ENCODE results near the gene GNAS-AS1. TPM values are rescaled to one million over a fixed set of nuclear protein-coding genes. Genes with fewer than 3 reads are reported as not detected.
A peak's percentile ranks its signal among the peaks of the same experiment; 100 is the strongest.

GNAS-AS1 gene
- total and polyA plus RNA-seq, 10 of the 15 experiments (the other 5 are each of a cell fraction or from before 2014, with no cell fraction given), result 0.06 to 2.7 (median 1.2) TPM

DNA sequence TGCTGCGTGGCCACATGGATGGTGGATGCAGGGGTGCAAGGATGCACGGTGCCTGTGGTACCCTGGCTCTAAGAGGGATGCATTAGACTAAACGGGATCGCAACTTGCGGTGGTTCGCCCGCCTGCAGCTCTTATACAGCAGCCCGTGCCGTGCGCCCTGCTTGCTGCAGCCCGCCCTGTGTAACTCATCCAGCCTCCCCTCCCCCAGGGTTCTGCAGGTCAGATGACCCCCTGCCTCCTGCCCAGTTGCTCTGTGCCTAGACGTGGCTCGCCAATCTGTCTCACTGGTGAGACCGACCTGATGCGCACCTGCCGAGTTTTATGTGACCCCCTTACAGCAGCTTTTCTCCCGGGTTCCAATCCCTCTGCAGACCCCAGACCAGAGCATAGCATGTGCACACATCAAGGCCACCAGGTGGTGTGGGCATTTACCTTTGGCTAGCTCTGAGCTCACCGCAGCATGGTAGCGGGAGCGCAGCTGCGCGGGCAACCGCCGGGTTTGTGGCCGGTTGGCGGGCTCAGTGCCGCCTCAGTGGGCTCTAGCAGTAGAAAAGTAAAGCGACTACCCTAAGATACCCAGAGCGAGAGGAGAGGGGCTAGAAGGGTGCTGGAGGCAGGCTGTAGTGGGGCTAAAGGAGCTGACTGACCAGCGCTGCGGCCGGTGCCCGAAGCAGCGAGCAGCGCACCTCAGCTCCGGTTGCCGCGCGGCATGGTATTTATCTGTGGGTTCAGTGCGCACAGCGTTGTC, 693 bp upstream of the GNAS-AS1 start:
- H3K27me3 ChIP-seq (replicated peaks in 1 of 2; ENCODE audit: control insufficient read depth in 2 of 2, insufficient read depth in 2 of 2, low read length in 1 of 2), result peaks cover 0 to 3% of the 10 kb centered on the region in 2 experiments; a peak in 3 of 4 replicates
- ChIA-PET SMC1A (ENCODE audit: uncharacterized antibody, unreplicated experiment) (interaction anchor here (0.9 to 1.3 kb wide), 2 partner anchors 19 to 617 kb away, joined by 3 to 4 read pairs; no protein-coding TSS in a partner anchor), POLR2A (interaction anchor here (0.5 kb wide), 1 partner anchor 79 kb away, joined by 5 read pairs; no protein-coding TSS in a partner anchor), RAD21 (ENCODE audit: unreplicated experiment) (interaction anchor here (1.2 kb wide), 1 partner anchor 55 kb away, joined by 3 read pairs; no protein-coding TSS in a partner anchor), CTCF (interaction anchor here (0.7 to 1.4 kb wide), 4 partner anchors 12 to 616 kb away, joined by 3 read pairs; partner anchors contain the start of gene STX16)
- WGBS (ENCODE audit: insufficient coverage, insufficient replicate concordance, low lambda C conversion rate, missing lambda C conversion rate), result 32% methylated on average over 39 of the region's 41 CpGs
- H2AFZ ChIP-seq (ENCODE audit: control insufficient read depth, low read depth, low read length), result peak overlapping the region; percentile 87
- no peaks in the 10 kb centered on the region for H3K36me3 ChIP-seq (ENCODE audit: control insufficient read depth in 2 of 2, insufficient read depth in 2 of 2, low read length in 1 of 2)
- DNase-seq (ENCODE audit: low read depth, low spot score), result no peak
- peak overlapping the region; percentile 72; the same call in 1 of the 2 replicates for H3K4me3 ChIP-seq
- in situ Hi-C loops (cut with MboI), result loop anchor here (10.0 kb wide), 1 partner anchor 617 kb away; no protein-coding TSS in a partner anchor
- H3K79me2 ChIP-seq (ENCODE audit: control insufficient read depth, insufficient read depth, low read length), result peaks cover 7% of the 10 kb centered on the region
- intact Hi-C loops (cut with micrococcal nuclease; ENCODE audit: unreplicated experiment), result loop anchor here (5.0 kb wide), 2 partner anchors 199 to 614 kb away; partner anchors contain the start of gene STX16
- H3K4me1 ChIP-seq (ENCODE audit: control insufficient read depth, insufficient read depth, low read length), result 0 out of 2 replicates have a peak, but pooled peaks cover 3% of the 10 kb centered on the region
- no TSS peak for BruUV-seq (replicated peaks)
- peak; percentile 50 for ATAC-seq
- H3K9ac ChIP-seq (ENCODE audit: control insufficient read depth, insufficient read depth, low read length), result no peak overlapping the region
- FAIRE-seq, result no peak
- peak overlapping the region; percentile 86 for H3K4me2 ChIP-seq (ENCODE audit: control insufficient read depth, insufficient read depth)
- TF ChIP-seq MTA2 (IDR thresholded peaks at IDR 0.05; ENCODE audit: low read depth) (no peak), PAX5 (IDR thresholded peaks at IDR 0.05; ENCODE audit: borderline replicate concordance, low read depth, low read length) (no peak), MXI1 (IDR thresholded peaks at IDR 0.05; ENCODE audit: low read depth, low read length) (no peak), ASH2L (IDR thresholded peaks at IDR 0.05; ENCODE audit: borderline replicate concordance, low read depth) (no peak), HCFC1 (IDR thresholded peaks at IDR 0.05; ENCODE audit: low read length) (no peak), STAT1 (conservative IDR thresholded peaks at IDR 0.05) (no peak), CREB1 (IDR thresholded peaks at IDR 0.05; ENCODE audit: low read depth) (no peak), IRF3 (IDR thresholded peaks at IDR 0.05) (no peak), BACH1 (IDR thresholded peaks at IDR 0.05; ENCODE audit: borderline replicate concordance) (no peak), RELA (IDR thresholded peaks at IDR 0.05; ENCODE audit: borderline replicate concordance, partially characterized antibody) (no peak), STAT3 (IDR thresholded peaks at IDR 0.05; ENCODE audit: low read depth, low read length) (no peak), BCL11A (IDR thresholded peaks at IDR 0.05; ENCODE audit: low read depth, low read length) (no peak), MEF2A (IDR thresholded peaks at IDR 0.05; ENCODE audit: insufficient read depth, low read depth, low read length) (no peak), BRCA1 (IDR thresholded peaks at IDR 0.05; ENCODE audit: low read depth, low read length) (no peak), SMARCA5 (IDR thresholded peaks at IDR 0.05) (no peak)
- no peak overlapping the region for H3K27ac ChIP-seq (ENCODE audit: control insufficient read depth, insufficient read depth)
- H3K9me3 ChIP-seq (replicated peaks; ENCODE audit: control insufficient read depth, insufficient read depth, low read length), result no peaks in the 10 kb centered on the region; the same call in 2 of the 3 replicates
- H4K20me1 ChIP-seq (ENCODE audit: control insufficient read depth, insufficient read depth), result no peaks in the 10 kb centered on the region
